Activated CD4-positive, alpha-beta T cell treated with anti-CD3 and anti-CD28 coated beads, Interleukin-2, amount 50 U/mL, for 24 hours (primary cell): ENCODE data around the gene FAM186B.

Source experiments
- DNase-seq, 2 donors: peaks; one replicate each; pipeline ENCODE4 v3.0.0-alpha.2; 2020; ENCODE audit warnings: low read depth in 1 of 2, low spot score in 1 of 2

Gene FAM186B

GRCh38 chr12:49540229-49541139 is 65.0 kb downstream of the FAM186B start:
- DNase-seq, result no peak

GRCh38 chr12:49539406-49540228 is 65.8 kb downstream of the FAM186B start:
- DNase-seq, result no peak

GRCh38 chr12:49538510-49539403 is 66.7 kb downstream of the FAM186B start, which contains the start of gene KCNH3:
Gene KCNH3, plus strand, starts transcription at chr12:49539030. Its CDS starts 387 bp downstream, at chr12:49539417.
- DNase-seq, result peak; percentile 50 to 76

- DNase-seq, result no peak
Measured at GRCh38 chr12:49537752-49538509, 67.5 kb downstream of the FAM186B start.
